Esophagus muscularis mucosa (tissue), 3 donors: ENCODE measurements around the gene RNFT2.

Experiments
- POLR2A ChIP-seq: fragments of 450-650 bp; IDR thresholded peaks from one replicate; pipeline ENCODE4 v1.6.1; 2017; ENCODE audit warnings: antibody characterized with exemption, moderate library complexity, mild to moderate bottlenecking, low read depth
- POLR2AphosphoS5 ChIP-seq, 2 donors: sonication (generic); formaldehyde crosslinking; IDR thresholded peaks; one replicate each; pipeline ENCODE4 v1.6.1; 2017; ENCODE audit warnings: antibody characterized with exemption in 2 of 2
- TF ChIP-seq, protein P1 (sequence below), 3 experiments: fragments of 200-600 bp in 2 of 3; fragments of 450-650 bp in 1 of 3; sonication (generic) in 2 of 3; IDR thresholded peaks; one replicate each; pipeline ENCODE4 v1.5.1; 2017 to 2019; ENCODE audit warnings: antibody characterized with exemption in 3 of 3, mild to moderate bottlenecking in 2 of 3, moderate library complexity in 1 of 3

DNA sequence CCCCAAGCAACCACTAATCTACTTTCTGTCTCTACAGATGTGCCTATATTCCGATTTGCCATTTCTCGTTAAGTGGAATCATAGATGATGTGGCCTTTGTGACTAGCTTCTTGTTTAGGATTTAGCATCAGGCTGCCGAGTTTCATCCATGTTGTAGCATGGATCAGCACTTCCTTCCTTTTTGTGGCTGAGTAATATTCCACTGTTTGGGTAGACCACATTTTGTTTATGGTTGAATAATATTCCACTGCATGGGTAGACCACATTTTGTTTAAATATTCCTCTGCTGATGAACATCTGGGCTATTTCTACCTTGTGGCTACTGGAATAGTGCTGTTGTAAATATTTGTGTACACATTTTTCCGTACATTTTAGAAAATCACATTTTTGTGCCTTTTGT lies 36.7 kb upstream of the RNFT2 start:
- TF ChIP-seq POLR2AphosphoS5 (IDR thresholded peaks at IDR 0.05) (no peak), POLR2A (no peak)
- TF ChIP-seq, protein P1, sequence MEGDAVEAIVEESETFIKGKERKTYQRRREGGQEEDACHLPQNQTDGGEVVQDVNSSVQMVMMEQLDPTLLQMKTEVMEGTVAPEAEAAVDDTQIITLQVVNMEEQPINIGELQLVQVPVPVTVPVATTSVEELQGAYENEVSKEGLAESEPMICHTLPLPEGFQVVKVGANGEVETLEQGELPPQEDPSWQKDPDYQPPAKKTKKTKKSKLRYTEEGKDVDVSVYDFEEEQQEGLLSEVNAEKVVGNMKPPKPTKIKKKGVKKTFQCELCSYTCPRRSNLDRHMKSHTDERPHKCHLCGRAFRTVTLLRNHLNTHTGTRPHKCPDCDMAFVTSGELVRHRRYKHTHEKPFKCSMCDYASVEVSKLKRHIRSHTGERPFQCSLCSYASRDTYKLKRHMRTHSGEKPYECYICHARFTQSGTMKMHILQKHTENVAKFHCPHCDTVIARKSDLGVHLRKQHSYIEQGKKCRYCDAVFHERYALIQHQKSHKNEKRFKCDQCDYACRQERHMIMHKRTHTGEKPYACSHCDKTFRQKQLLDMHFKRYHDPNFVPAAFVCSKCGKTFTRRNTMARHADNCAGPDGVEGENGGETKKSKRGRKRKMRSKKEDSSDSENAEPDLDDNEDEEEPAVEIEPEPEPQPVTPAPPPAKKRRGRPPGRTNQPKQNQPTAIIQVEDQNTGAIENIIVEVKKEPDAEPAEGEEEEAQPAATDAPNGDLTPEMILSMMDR (IDR thresholded peaks at IDR 0.05), result no peak
